CD4-positive, alpha-beta T cell treated with Interleukin-1 beta for 1 hour (primary cell): ENCODE results near the gene TAS2R4.
"Not testable (repeated sequence)": the region's sequence is repeated elsewhere in the genome, so short reads cannot be mapped to it uniquely, and the experiment has no call there.

Source experiments
- DNase-seq, 2 donors: peaks; one replicate each; pipeline ENCODE4 v3.0.0-alpha.2; 2020 to 2022

TAS2R4 gene, protein sequence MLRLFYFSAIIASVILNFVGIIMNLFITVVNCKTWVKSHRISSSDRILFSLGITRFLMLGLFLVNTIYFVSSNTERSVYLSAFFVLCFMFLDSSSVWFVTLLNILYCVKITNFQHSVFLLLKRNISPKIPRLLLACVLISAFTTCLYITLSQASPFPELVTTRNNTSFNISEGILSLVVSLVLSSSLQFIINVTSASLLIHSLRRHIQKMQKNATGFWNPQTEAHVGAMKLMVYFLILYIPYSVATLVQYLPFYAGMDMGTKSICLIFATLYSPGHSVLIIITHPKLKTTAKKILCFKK

DNA sequence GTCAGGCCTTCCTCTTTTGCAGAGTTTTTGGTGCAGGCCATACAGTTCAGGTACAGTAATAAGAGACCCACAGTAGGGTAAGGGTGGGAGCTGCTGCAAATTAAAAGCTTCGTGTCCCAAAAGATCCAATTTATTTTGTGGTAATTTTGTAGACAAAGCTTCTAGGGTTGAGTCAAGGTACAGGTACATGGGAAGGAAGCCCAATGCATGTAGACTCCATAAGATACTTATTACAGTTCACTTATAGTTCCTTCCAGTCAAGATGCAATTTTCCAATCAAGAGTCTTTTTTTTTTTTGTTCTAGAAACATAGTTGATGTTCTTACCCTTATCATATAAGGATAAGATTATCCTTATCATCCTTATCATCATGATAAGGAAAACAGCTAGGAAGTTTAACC lies at the start of gene TAS2R4:
TAS2R4 (plus strand) TSS at position 301 of the 400 bp plus-strand sequence. CDS start 1,815 bp downstream, outside the sequence.
- no peak for DNase-seq

DNA sequence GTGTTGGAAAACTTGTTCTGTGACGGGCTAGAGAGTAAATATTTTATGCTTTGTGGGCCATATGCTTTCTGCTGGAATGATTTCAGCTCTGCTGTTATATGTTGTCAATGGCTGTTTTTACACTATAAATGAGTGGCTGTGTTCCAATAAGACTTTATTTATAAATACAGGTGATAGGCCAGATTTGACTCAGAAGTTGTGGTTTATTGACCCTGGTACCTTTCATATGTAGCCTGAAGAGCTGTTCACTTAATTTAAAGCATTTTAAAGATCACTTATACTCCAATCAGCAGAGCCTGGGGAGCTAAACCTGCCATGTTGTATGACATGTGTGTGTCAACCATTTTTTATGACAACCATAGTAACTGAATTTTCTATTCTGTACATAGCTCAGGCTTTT lies 47.5 kb upstream of the TAS2R4 start:
- no peak for DNase-seq

DNA sequence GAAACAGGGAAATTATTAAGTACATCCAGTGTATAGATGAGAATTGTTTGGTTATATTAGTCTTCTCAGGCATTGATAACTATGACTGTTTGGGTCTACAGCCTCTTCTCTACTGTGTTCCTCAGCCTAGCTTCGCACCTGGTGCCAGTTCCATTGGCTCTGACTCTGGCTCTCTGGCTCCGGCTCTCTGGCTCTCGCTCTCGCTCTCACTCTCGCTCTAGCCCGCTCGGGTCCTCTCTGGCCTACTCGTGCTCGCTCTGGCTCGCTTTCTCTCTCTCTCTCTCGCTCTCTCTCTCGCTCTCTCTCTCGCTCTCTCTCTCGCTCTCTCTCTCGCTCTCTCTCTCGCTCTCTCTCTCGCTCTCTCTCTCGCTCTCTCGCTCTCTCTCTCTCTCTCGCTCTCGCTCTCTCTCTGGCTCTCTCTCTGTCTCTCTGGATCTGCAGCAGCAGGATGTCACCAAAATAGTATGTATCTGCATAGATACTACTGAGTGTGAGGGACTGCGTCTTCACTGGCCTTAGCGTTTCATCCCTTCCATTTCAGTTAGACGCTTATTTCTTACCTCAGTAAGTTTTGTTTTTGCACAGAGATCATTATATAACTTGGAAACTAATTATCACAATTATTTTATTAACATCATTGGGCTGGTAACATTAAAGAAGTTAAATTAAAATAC lies 44.9 kb upstream of the TAS2R4 start:
- DNase-seq, result no peak

DNA sequence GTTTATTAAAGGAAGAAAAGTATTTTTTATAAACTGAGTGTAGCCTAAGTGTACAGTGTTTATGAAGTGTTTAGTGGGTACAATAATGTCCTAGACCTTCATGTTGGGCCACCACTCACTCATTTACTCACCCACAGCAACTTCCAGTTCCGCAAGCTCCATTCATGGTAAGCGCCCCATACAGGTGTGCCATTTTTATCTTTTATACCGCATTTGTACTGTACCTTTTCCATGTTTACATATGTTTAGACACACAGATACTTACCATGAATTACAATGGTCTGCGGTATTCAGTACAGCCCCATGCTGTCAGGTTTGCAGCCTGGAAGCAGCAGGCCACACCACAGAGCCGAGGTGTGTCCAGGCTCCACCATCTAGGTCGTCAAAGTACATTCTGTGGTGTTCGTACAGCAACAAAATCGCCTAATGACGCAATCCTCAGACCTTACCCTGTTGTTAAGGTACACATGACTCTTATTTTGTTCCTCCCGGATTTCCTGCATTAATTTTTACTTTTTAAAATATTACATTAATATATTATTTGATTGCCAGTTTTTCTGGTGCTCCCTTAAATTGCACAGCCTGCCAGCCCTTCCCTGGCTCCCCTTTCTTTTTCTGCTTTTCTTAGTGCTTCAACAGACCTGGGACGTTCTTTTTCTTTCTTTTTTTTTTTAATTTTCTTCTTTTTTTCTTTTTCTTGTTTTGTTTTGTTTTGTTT lies 39.2 kb upstream of the TAS2R4 start:
- peak; percentile 30 to 34 for DNase-seq

DNA sequence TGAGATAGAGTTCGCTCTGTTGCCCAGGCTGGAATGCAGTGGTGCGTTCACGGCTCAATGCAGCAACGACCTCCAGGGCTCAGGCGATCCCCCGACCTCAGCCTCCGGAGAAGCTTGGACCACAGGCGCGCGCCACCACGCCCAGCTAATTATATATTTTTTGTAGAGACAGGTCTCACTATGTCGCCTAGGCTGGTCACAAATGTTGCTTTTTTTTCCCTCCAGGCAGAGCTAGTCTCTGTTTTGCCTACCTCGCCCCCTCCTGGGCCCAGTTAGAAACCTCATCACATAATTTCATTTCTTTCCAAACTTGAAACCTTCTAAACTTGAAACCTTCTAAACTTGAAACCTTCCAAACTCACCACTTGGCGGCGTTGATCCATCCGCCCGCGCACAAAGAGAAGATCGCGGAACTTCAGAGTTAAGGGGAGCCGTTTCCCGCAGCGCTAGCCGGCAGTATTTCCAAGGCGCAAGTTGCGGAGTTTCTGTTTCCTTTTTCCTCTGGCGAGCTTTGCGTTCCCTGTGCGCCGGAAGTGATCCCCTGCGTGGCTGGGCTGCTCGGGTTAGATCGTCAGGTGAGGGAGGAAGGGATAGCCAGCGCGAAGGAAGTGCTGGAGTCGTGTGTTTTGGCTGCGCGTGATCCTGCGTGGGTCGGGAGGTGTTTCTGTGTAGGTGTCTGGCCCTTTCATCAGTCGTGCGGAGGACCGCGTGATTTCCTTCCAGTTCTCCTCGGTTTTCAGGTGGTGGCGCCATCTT lies 38.5 kb upstream of the TAS2R4 start, which contains the start of gene SSBP1:
SSBP1 (plus strand) TSS at position 523 of the 756 bp plus-strand sequence. CDS start 809 bp downstream, outside the sequence.
- DNase-seq, result peak; percentile 92 to 93

DNA sequence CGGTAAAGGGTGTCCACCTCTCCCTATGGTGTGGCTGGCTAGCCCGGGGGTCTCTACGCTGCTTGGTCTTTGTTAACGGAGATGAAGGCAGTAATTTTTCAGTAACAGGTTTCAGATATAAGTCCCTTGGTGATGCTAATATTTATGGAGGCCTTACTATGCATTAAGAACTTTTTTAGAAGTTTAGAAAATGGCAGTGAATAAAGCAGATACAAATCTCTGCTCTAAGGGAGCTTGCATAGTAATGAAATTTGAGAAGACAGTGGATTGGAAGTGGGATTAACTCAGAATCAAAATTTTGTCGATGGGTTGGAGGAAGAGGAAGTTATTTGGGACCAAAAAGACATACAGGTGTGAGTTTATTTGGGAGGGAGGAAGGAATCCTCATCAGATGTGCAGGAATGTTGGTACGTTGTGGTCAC lies 37.9 kb upstream of the TAS2R4 start:
- DNase-seq, result no peak

DNA sequence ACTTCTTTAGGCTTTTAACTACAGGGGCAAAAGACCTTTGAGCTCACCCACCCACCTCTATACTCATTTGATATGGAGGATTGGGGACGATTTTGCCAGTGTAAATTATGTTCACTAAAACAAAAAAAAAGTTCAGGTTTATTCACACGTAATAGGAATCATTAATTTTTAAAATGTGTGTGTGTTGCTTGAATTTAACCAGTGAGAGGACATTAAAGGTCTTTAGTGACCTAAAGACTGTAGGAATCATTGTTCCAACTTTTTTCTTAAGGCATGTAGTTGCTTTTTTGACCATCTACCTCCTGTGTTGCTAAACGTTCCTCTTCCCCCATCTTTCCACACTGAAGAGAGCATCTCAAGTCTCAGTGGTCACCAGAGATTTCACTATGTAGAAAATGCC lies 37.2 kb upstream of the TAS2R4 start:
- DNase-seq, result no peak

DNA sequence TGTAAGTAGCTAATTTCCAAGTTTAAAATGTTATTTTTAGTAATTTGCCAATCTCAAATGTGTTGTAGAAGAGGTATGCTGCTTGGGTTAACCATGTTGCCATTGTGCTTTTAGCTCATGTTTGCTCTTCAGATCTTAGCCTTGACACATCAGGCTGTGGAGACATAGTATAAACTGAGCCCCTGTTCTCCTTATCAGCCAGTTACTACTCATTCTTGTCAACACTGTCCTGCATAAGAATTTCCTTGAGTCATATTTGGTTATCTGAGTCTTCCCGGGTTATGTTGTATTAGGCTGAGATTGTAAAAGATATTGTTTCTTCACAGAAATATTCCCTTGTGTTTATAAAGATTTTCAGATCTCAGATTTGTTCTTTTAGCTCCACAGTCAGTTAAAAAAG lies 34.2 kb upstream of the TAS2R4 start:
- DNase-seq, result no peak

DNA sequence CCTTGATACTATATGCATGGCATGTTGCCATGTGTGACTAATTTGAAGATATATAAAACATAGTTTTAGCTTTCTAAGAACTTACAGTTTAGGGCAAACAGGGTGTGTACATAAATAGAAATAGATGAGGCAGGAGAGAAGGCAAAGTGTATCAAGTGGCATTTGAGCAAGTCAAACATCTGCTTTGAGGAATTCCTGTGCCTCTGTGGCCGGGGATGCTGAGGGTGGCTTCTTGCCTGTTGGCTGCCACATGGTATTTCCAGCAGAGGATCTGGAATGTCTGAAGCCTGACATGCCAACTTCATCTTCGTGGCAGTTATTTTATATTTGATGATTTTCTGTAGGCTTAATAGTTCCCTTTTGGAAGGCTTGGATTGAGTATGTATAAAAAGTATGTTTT lies 32.3 kb upstream of the TAS2R4 start:
- no peak for DNase-seq

DNA sequence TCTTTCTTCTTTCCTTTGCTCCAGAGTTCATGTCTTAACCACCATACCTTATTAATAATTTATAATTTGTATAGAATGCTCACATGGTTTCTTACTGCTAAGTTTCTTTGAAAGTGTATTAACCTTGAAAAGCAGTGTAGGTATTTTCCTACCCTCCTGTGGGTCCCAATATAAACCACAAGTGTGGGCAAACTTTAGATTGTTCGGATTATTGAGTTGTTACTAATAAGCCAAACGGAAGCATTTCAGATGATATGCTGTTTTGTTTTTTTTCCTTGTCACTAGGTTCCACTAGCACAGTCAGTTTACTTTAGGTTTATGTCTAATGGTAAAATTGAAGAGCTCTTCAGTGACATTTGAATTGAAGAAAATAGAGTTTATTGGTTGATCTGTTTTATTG lies 28.1 kb upstream of the TAS2R4 start:
- DNase-seq, result no peak

DNA sequence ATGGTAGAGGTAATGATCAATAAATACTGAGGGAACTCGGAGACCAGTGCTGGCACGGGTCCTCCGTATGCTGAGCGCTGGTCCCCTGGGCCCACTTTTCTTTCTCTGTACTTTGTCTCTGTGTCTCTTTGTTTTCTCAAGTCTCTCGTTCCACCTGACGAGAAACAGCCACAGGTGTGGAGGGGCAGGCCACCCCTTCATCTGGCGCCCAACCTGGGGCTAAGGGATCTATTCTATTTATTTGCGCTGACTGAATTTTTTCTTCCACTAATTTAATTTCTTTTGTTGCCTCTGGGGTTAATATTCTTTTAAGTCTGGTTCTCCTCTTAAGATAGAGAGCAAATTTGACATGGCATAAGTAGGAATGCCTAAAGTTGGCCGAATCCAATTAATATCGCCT lies 24.6 kb upstream of the TAS2R4 start:
- DNase-seq, result not testable (repeated sequence)

DNA sequence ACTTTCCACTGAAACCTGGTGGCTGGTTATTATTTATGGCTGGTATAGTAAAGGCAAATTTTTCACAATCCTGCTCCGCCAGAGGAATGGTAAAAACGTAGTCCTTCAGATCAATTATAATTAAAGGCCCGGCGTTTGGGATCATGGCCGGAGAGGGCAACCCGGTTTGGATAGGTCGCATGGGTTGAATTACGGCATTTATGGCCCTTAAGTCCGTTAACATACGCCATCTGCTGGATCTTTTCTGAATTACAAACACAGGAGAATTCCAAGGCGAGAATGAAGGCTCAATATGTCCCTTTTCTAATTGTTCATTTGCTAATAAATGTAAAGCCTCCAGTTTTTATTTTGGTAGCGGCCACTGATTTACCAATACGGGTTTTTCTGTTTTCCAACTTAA lies 23.8 kb upstream of the TAS2R4 start:
- no peak for DNase-seq

DNA sequence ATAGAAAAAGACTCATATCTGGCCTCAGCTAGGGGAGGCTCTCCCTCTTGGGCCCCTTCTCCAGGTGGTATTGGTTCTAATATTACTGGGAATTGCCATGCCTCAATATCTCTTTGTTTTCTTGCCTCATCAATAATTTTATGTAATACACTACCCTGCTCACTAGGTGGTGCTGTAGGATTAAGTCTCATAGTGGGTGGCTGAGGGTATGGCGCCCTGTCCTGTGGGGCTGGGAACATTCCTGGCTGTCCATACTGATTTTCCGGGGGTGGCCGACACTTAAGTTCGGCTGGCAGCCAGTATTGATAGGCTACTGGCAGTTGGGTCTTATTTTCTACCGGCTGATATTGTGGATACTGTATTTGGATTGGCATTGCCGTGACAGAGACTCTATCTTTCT lies 21.5 kb upstream of the TAS2R4 start:
- DNase-seq, result peak in 1 of 2 donors; percentile 27

DNA sequence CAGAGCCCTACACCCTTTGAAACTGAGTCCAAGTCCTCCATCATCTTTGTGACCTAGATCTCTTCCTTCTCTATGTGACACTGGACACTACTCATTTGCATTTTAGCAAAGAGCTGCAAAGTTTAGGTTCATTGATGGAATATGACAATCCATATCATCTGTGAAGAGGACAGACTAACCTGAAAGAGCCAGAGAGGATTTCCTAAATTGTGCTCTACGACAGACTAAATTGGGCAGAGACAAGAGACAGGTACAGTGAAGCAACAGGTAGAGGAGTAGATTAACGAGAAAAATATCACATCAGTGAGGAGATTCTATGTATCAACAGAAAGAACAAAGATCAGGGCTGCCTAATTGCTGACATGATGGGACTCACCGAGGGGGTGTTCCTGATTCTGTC lies 12.7 kb upstream of the TAS2R4 start, which contains the start of gene TAS2R3:
TAS2R3 (plus strand) TSS at position 301 of the 400 bp plus-strand sequence; CDS start at position 363, 62 bp downstream.
- DNase-seq, result no peak

DNA sequence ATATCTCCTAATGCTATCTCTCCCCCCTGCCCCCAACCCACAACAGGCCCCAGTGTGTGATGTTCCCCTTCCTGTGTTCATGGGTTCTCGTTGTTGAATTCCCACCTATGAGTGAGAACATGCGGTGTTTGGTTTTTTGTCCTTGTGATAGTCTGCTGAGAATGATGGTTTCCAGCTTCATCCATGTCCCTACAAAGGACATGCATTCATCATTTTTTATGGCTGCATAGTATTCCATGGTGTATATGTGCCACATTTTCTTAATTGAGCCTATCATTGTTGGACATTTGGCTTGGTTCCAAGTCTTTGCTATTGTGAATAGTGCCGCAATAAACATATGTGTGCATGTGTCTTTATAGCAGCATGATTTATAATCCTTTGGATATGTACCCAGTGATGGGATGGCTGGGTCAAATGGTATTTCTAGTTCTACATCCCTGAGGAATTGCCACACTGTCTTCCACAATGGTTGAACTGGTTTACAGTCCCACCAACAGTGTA lies 6.3 kb upstream of the TAS2R4 start:
- DNase-seq, result not testable (repeated sequence)

DNA sequence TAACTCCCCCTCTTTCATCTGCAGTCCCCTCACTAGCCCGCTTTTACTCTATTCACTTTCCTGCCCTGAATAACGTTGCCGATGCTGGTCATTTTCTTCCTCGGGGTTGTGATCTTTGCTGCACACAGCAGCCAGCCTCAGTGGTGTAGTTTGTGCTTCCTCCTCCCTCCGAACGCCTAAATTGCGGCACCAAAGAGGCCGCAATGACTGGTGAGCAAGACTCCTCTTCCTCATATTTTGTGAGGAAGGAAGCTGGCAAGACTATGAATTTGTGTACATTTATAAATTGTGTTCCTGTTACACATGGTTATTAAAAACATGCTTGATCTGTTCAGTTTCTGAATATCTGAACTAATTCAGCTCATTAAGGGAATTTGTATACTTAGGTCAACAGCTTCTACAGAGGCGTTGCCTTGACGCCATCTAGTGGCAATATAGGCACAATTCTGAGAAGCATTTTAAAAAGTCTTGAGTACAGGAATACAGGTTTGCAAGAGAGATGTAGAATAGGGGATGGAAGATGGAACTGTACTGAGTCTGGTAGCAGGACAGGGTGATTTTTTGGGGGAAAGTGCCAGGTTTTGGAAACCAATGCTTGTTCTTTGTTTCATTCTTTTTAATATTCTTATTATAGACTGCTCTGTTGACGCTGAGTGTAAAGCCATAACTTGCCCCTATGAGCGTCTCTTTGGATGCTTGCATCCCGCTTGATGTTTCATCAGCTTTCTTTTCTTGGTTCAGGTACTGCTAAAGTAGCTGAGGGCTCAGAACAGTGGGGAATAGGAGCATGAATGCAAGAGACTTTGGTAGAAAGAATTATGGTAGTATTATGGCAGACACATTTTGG lies 9.5 kb downstream of the TAS2R4 start:
- peak; percentile 18 to 43 for DNase-seq

DNA sequence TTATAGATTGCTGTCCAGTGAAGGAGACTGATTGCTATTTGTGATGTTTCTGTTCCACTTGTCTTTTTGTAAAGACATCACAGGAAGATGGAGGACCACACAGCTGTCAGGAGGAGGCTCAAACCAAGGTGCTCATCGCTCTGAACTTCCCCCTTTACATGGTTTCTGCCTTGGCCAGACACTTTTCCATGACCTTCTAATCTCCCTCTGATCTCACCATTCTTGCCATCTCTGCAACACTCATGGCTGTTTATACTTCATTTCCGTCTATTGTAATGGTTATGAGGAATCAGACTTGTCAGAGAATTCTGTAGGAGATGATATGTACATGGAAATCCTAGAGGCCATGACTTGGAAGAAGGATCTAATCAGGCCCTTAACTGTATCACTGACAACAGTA lies 11.8 kb downstream of the TAS2R4 start:
- DNase-seq, result no peak

DNA sequence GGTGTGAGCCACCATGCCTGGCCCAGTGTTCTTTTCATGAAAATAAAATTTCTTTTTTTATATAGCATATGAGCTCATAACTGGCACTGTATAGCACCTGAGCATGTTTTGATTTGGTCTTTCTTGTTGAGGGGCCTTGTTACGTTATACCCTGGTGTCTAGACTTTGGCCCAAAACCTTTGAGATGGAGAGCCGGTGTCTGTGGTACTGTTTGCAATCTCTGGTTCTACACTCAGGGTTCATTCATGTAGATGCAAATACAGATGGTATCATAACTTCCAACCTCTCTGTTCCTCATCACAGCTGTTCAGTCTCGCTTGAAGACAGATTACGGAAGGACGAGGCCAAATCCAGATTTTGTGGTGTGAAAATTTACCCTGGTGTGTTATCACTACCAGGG lies 13.4 kb downstream of the TAS2R4 start, which contains the start of gene TAS2R5:
TAS2R5 (plus strand) TSS at position 301 of the 400 bp plus-strand sequence. CDS start 145 bp downstream, outside the sequence.
- DNase-seq, result no peak

DNA sequence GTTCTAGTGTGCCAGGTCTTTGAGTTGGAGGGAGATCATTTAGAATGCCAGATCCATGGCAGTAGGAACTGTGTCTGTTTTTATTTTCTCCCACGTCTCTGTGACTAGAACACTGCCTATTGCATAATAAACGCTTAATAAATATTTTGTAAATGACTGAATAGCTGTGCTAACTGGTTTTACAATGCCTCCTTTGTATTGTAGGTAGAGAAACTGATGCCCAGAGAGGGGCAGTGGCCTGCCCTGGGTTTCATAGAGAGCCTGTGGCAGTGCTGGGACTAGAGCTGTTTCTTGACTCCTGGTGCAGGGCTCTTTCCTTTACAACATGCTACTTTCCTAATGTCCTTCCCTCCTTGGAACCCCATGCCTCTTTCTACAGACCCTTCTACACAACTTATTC lies 16.1 kb downstream of the TAS2R4 start:
- no peak for DNase-seq

DNA sequence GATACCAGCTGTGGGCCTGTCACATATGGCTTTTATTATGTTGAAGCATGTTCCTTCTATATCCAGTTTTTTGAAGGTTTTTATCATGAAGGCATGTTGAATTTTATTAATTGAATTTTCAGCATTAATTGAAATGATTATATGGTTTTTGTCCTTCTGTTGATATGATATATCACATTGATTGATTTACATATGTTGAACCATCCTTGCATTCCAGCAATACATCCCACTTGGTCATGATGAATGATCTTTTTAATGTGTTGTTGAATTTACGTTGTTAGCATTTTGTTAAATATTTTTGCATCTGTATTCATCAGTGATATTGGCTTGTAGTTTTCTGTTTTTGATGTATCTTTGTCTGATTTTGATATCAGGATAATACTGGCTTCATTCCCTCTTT lies 43.6 kb downstream of the TAS2R4 start:
- DNase-seq, result no peak

DNA sequence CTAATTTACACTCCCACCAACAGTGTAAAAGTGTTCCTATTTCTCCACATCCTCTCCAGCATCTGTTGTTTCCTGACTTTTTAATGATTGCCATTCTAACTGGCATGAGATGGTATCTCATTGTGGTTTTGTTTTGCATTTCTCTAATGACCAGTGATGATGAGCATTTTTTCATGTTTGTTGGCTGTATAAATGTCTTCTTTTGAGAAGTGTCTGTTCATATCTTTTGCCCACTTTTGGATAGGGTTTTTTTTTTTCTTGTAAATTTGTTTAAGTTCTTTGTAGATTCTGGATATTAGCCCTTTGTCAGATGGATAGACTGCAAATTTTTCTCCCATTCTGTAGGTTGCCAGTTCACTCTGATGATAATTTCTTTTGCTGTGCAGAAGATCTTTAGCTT lies 46.0 kb downstream of the TAS2R4 start:
- not testable (repeated sequence) for DNase-seq
